Duodenal mucosa (tissue), 2 donors: ENCODE data around the gene DPCD.

Experiments
- H3K27ac ChIP-seq: one replicate; pipeline ENCODE4 v1.7.0; 2013; ENCODE audit warnings: low read depth, low read length
- H3K27me3 ChIP-seq, 2 donors: one replicate each; pipeline ENCODE4 v1.7.0; 2013; ENCODE audit warnings: low read length in 2 of 2, control low read depth in 1 of 2; ENCODE audit not compliant: insufficient read depth in 2 of 2, control insufficient read depth in 1 of 2
- H3K36me3 ChIP-seq, 2 donors: one replicate each; pipeline ENCODE4 v1.7.0; 2013; ENCODE audit warnings: low read length in 2 of 2, control low read depth in 1 of 2; ENCODE audit not compliant: insufficient read depth in 2 of 2, control insufficient read depth in 1 of 2
- H3K4me1 ChIP-seq, 2 donors: one replicate each; pipeline ENCODE4 v1.7.0; 2013; ENCODE audit warnings: low read length in 2 of 2, control low read depth in 1 of 2; ENCODE audit not compliant: insufficient read depth in 2 of 2, control insufficient read depth in 1 of 2
- H3K4me3 ChIP-seq, 2 donors: one replicate each; pipeline ENCODE4 v1.7.0; 2013; ENCODE audit warnings: low read length in 2 of 2, low read depth in 1 of 2
- H3K9ac ChIP-seq, 2 donors: one replicate each; pipeline ENCODE4 v1.7.0; 2013; ENCODE audit warnings: low read length in 2 of 2, low read depth in 1 of 2
- H3K9me3 ChIP-seq, 2 donors: one replicate each; pipeline ENCODE4 v1.7.0; 2013; ENCODE audit warnings: low read length in 2 of 2, control low read depth in 1 of 2; ENCODE audit not compliant: control insufficient read depth in 1 of 2

DPCD gene

GRCh38 chr10:101587725-101588653 is at the start of gene DPCD, which contains the start of gene POLL:
TSS of gene DPCD (plus strand) at chr10:101588321. CDS start at chr10:101588337, 16 bp downstream.
TSS of gene POLL (minus strand) at chr10:101588257. CDS start at chr10:101587360, 897 bp downstream.
- no peaks in the 10 kb centered on the region for H3K9me3 ChIP-seq
- H3K36me3 ChIP-seq: peaks cover 4 to 22% of the 10 kb centered on the region in 2 donors
- peak within 1 kb of the TSS; percentile 80 to 90 for H3K9ac ChIP-seq
- H3K27ac ChIP-seq: no peak within 1 kb of the TSS
- H3K27me3 ChIP-seq: no peaks in the 10 kb centered on the region
- peak within 1 kb of the TSS; percentile 99 to 100 for H3K4me3 ChIP-seq
- H3K4me1 ChIP-seq: peaks cover 19 to 24% of the 10 kb centered on the region in 2 donors

DNA sequence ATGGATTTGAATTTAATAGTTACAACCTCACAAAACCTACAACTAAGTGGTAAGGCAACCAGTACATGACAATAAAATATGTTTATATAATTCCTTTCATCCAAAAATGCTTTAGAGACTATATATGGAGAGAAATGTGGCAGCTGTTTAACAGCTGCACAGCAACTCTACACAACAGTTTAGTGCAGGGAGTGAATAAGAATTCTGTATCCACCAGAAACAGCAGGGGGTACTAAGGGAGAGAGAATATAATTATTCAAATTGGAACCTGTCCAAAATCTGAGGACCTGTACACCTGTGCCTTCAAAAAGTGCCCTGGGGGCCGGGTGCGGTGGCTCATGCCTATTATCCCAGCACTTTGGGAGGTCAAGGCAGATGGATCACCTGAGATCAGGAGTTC is 49.7 kb upstream of the DPCD start:
- H3K9ac ChIP-seq: no peak overlapping the region
- no peak overlapping the region for H3K4me3 ChIP-seq
- no peaks in the 10 kb centered on the region for H3K4me1 ChIP-seq
- H3K36me3 ChIP-seq: peaks cover 5 to 16% of the 10 kb centered on the region in 2 donors
- H3K27ac ChIP-seq: no peak overlapping the region
- no peaks in the 10 kb centered on the region for H3K9me3 ChIP-seq
- H3K27me3 ChIP-seq: no peaks in the 10 kb centered on the region

DNA sequence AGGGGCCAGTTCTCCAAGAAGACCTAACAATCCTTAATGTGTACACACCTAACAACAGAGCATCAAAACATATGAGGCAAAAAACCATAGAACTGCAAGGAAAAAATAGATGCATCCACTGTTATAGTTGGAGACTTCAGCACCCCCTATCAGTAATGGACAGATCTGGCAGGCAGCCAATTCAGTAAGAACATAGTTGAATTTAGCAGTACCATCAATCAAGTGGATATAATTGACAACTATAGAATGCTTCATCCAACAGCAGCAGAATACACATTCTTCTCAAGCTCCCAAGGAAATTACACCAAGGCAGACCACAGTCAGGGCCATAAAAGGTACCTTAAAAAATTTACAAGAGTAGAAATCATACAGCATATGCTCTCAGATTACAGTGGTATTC is 42.2 kb upstream of the DPCD start:
- no peaks in the 10 kb centered on the region for H3K4me1 ChIP-seq
- H3K4me3 ChIP-seq: no peak overlapping the region
- no peaks in the 10 kb centered on the region for H3K27me3 ChIP-seq
- H3K36me3 ChIP-seq: no peaks in the 10 kb centered on the region
- no peaks in the 10 kb centered on the region for H3K9me3 ChIP-seq
- H3K27ac ChIP-seq: no peak overlapping the region
- no peak overlapping the region for H3K9ac ChIP-seq

DNA sequence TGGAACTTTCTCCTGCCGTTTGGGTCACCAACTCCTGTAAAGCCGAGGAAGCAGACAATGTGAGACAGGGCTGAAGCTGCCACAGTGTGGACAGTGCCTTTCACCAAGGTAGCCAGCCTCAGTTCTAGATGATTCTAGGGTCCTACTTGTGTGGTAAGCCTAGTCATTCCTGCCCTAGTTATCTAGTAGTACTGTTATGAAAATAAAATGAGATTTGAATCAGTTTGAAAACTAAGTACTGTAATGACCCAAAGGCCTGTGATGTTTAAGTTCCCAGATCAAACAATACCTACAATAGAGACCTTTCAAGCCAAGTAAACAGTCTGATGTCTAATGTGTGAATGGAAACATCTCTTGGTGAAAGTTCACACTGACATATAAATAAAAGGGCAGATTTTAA is 37.2 kb upstream of the DPCD start:
- H3K27me3 ChIP-seq: no peaks in the 10 kb centered on the region
- H3K4me3 ChIP-seq: no peak overlapping the region
- no peaks in the 10 kb centered on the region for H3K9me3 ChIP-seq
- H3K4me1 ChIP-seq: no peaks in the 10 kb centered on the region
- peaks cover 0 to 14% of the 10 kb centered on the region in 2 donors for H3K36me3 ChIP-seq
- H3K9ac ChIP-seq: no peak overlapping the region
- no peak overlapping the region for H3K27ac ChIP-seq

- Histone ChIP-seq H3K27ac (no peak overlapping the region), H3K4me3 (no peak overlapping the region), H3K9me3 (no peaks in the 10 kb centered on the region), H3K36me3 (peaks cover 0 to 14% of the 10 kb centered on the region in 2 donors), H3K4me1 (no peaks in the 10 kb centered on the region), H3K27me3 (no peaks in the 10 kb centered on the region), H3K9ac (no peak overlapping the region)
Observed at GRCh38 chr10:101552442-101552841, 35.7 kb upstream of the DPCD start.

- peaks cover 0 to 4% of the 10 kb centered on the region in 2 donors for H3K27me3 ChIP-seq
- no peak overlapping the region for H3K27ac ChIP-seq
- no peaks in the 10 kb centered on the region for H3K4me1 ChIP-seq
- peaks cover 0 to 7% of the 10 kb centered on the region in 2 donors for H3K36me3 ChIP-seq
- H3K4me3 ChIP-seq: no peak overlapping the region
- no peaks in the 10 kb centered on the region for H3K9me3 ChIP-seq
- H3K9ac ChIP-seq: no peak overlapping the region
Observed at GRCh38 chr10:101557541-101557940, 30.6 kb upstream of the DPCD start.

GRCh38 chr10:101558204-101558603 is 29.9 kb upstream of the DPCD start:
- Histone ChIP-seq H3K4me1 (no peaks in the 10 kb centered on the region), H3K27ac (no peak overlapping the region), H3K9me3 (no peaks in the 10 kb centered on the region), H3K9ac (no peak overlapping the region), H3K36me3 (peaks cover 0 to under 1% of the 10 kb centered on the region in 2 donors), H3K4me3 (no peak overlapping the region), H3K27me3 (peaks cover 4% of the 10 kb centered on the region in 2 donors)

GRCh38 chr10:101558671-101559595 is 29.2 kb upstream of the DPCD start:
- Histone ChIP-seq H3K9ac (no peak overlapping the region), H3K4me1 (no peaks in the 10 kb centered on the region), H3K27ac (no peak overlapping the region), H3K27me3 (peaks cover 7% of the 10 kb centered on the region in 2 donors), H3K4me3 (no peak overlapping the region), H3K36me3 (no peaks in the 10 kb centered on the region), H3K9me3 (no peaks in the 10 kb centered on the region)

- Histone ChIP-seq H3K4me3 (no peak overlapping the region), H3K36me3 (no peaks in the 10 kb centered on the region), H3K27me3 (peaks cover 8% of the 10 kb centered on the region in 2 donors), H3K9me3 (no peaks in the 10 kb centered on the region), H3K27ac (no peak overlapping the region), H3K4me1 (no peaks in the 10 kb centered on the region), H3K9ac (no peak overlapping the region)
Observed at GRCh38 chr10:101559596-101560297, 28.4 kb upstream of the DPCD start.
